ENCODE measurements around the gene IER2.

The IER2 gene

DNA sequence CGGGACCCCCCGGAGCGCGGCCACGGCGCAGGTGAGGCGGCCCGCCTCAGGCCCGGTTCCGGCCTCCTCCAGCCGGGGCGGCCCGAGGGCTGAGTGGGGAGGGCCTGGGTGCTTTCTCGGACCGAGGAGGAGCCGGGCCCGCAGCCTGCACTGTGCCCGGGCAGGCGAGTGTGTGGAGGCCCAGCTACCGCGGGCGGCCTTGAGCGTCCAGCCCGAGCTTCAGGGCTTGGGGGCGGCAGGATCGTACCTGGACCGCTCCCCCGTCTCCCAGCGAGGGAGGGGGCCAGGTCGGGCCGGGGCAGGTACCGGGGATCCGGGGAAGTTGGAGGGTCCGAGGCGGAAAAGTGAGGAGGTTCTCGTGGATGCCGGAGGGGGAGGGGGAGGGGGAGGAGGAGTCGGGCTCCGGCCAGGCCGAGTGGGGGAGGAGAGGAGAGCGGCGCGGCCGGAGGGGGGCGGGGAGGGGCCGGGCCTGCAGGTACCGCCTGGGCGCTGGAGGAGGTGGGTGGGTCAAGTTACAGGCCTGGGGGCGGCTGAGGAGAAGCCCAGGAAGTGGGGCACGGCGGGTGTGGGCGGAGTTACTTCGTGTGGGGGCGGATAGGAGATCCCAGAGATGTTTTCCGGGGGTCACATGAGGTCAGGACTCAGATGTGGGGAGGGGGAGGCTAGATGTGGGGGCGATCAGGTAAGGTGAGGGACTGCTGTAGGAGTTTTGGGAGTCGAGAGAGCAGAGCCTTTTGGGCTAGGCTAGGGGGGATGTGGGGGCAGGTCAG lies 31.6 kb upstream of the IER2 start:
- DNase-seq (ENCODE audit: low read depth): no peak

DNA sequence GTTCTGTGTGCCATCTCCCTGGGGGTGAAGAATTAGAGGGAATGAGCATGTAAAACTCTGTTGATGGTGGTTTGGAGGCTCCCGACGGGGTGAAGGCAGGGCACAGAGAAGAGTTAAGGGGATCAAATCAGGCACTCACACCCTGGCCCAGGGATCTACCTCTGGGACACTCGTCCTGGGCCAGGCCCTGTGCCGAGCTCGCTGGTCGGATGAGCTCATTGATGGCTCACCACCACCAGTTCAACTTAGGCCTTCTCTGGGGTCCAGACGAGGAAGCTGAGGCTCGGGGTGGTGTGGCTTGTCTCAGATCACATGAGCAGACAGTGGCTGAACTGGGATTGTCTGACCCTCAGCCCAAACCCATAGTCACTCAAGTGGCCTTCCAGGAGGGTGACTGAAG lies 30.6 kb upstream of the IER2 start:
- DNase-seq (ENCODE audit: low read depth): no peak

DNA sequence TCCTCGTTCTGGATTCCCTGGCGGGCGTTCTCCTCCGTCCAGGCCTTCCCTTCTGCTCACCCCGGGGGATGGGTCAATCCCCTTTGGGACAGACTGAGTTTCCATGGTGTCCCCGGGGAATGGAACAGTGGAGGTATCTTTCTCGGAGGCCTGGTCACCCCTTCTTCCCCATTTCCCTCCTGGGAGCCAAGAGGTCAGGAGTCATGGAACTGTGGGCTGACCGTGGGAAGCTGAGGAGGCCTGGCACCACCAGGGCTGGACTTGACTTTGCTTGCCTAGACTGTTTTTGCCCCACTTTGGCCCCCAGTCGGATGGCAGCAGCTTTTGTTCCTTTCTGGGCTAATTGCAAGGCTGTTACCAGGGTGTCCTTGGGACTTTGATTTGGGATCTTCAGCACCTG lies 30.2 kb upstream of the IER2 start:
- DNase-seq (ENCODE audit: low read depth): no peak

GRCh38 chr19:13120817-13121216 lies 29.4 kb upstream of the IER2 start:
- no peak for DNase-seq (ENCODE audit: low read depth)

DNA sequence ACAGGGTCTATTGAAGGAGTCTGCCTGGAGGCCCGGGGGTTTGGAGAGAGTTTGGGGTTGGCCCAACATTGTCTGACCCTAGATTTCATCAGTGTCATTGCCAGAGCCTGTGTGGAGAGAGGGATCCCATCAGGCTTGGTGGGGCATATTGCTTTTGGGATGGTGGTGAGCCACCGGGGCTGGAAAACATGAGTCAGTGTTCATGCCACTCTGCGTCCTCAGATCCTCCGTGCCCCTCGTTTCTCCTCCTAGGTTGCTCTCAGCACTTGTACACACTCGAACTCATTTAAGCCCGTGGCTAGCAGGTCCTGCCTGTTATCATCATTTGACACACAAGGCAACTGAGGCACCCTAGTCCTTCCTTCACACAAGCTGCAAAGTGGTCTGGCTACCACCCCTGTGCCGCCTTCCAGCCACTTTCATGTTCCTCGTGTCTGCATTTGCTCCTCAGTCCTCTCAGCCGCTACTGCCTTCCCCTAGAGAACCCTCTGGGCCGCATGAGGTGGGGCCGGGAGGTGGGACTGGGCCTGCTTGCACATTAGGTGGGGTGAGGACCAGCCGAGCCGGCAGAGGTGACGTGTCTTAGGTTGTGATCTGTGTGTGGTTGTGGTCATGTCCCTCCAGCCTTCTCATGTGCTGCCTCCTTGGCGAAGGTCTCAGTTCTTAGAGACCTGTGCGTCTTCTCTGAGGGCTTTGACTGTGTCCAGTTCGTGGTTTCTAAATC lies 28.5 kb upstream of the IER2 start:
- no peak for DNase-seq (ENCODE audit: low read depth)

GRCh38 chr19:13122275-13122878 lies 27.8 kb upstream of the IER2 start:
- DNase-seq (ENCODE audit: low read depth): no peak

DNA sequence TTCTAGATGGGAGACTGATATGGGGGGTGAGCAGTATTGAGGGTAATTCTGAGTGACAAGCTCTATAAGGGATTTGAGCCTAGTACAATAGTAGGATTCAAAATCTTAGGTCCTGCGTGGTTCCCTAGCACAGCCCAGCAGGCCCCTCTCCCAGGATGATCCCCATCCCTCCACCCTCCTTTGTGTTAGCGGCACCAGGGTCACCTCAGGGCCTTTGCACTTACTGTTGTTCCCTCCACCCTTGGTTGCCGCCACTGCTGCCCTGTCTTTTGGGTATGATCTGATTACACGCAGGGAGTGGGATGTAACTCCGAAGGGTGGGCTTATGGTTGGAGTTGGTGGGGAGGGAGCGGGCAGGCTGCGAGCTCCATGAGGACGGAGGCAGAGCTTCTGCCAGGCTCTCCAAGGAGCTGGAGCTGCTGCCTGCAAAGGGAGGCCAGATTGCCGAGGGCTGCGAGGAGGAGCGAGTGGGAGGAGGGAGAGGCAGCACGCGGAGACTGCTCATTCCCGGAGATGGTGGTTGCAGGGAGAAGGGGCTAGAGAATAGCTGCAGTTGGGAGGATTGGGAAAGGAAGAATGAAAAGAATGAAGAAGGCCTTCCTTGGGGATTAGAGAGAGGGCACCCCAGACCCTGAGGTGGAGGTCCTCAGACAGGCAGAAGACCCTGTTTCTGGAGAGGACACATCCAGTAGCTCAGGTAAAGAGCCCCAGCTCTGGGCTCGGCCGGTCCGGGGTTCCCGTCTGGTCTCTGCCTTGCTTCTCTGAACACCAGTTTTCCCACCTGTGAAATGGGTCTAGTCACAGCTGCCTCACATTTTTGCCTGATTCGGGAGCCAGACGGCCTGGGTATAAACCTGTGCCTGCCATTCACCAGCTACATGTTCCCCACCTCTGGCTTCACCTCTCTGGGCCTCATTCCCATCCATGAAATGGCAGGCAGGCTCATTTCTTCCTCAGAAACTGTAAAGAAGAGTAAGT lies 26.9 kb upstream of the IER2 start:
- no peak for DNase-seq (ENCODE audit: low read depth)

DNA sequence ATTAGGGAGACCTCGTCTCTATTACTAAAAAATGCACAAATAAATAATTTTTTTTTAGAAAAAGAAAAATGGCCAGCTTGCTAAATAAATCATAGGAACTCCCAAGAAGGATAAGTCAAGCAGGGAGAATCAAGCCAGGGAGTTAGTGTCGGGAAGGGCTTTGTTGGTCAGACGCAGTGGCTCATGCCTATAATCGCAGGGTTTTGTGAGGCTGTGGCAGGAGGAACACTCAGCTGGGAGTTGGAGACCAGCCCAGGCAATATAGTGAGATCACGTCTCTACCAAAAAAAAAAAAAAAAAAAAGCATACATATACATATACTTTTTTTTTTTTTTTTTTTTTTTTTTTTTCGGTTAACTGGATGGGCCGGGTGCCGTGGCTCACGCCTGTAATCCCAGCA lies 23.2 kb upstream of the IER2 start:
- no peak for DNase-seq (ENCODE audit: low read depth)

GRCh38 chr19:13127811-13128575 lies 22.2 kb upstream of the IER2 start:
- DNase-seq (ENCODE audit: low read depth): no peak

GRCh38 chr19:13128583-13128982 lies 21.6 kb upstream of the IER2 start:
- no peak for DNase-seq (ENCODE audit: low read depth)

DNA sequence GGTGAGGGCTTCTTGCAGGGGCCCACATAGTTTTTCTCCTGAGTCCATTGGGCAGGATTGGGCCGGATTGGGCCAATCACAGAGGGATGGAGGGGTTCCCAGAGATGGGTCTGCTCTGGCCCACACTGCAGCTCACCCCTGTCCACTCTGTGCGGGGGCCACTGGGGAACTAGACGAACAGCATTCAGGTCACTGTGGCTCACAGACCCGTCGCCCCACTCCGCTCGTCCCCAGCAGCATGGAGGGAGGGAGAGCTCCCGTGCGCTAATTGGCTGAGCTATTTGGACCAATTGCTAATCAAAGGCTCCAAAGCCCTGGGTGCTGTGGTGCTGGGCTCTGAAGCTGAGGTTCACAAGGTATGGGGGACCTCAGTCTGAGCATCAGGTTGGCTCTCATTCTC lies 20.8 kb upstream of the IER2 start:
- no peak for DNase-seq (ENCODE audit: low read depth)

DNA sequence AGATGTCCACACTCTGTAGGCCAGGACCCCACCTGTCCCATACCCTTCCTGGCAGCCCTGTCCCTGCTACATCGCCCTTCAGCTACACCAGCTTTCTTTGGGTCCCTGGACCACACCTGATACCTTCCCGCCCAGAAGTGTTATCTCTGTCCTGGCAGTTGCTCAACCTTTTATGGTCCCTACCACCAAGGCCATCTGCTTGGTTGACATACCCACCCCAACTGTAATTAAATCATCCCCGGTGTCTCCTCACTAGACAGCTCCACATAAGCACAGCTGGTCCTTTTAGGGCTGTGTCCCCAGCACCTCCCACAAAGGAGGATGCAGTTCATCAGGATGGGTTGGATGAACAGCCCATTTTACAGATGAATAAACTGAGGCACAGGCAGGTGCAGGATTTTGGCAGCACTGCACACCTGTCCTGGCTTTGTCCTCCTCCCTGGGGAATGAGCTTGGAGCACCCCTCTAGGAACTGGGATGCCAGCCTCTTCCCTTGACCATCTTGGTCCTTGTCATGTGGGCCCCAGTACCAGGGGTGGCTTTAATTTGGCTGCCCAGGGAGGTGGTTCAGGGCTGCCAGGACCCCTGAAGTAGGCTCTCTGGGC lies 19.2 kb upstream of the IER2 start:
- no peak for DNase-seq (ENCODE audit: low read depth)

DNA sequence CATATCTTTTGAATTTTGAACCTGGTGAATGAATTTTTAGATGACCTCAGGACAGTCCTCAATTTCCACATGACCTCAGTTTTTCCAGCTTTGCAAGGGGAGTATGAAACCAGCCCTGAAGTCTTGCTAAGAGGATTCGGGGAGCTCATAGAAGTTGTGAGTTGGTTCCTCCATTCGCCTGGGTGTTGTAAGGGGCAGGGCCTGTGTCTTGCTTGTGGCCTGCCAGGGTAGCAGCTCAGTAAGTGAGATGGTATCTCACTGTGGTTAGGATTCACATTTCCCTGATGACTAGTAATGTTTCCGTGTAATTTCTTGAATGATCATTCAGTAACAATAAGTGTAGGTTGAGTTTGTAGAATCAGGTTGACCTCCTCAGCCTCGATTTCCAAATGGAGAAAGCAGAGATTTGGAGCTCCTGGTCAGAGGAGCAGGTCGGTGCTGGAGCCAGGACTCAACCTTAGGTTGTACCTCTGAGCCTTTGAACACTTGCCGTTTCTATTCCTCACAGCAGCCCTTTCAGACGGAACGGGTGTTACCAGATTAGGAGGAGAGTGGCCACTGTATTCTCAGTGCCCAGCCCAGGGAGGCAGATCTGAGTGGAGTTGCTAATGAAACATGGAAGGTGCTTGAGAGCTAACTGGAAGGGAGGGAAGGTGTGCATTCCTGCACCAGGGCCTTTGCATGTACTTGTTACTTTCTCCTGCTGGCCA lies 17.6 kb upstream of the IER2 start:
- no peak for DNase-seq (ENCODE audit: low read depth)

- no peak for DNase-seq (ENCODE audit: low read depth)
These were observed 16.9 kb upstream of the IER2 start for GRCh38 chr19:13133241-13133870.

- DNase-seq (ENCODE audit: low read depth): no peak
These were observed 15.6 kb upstream of the IER2 start for GRCh38 chr19:13134626-13135025.

GRCh38 chr19:13135068-13136062 lies 14.8 kb upstream of the IER2 start:
- no peak for DNase-seq (ENCODE audit: low read depth)

DNA sequence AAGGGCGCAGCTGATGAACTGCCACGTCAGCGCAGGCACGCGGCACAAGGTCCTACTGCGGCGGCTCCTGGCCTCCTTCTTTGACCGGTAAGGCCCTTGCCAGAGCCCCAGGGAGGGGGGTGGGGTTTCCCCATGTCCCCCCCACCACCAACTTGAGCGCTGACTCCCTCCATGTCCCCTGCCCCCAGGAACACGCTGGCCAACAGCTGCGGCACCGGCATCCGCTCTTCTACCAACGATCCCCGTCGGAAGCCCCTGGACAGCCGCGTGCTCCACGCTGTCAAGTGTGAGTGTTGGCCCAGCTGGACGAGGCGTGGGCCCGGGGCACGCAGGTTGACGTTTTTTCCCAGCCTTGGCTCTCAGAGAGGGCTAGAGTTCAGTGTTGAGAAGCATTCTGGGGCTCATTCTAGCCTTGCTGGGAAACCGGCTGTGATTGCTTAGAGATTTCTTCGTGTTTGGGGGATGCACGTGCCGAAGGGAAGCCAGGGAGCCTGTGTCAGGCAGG lies 12.9 kb upstream of the IER2 start:
- DNase-seq (ENCODE audit: low read depth): no peak

DNA sequence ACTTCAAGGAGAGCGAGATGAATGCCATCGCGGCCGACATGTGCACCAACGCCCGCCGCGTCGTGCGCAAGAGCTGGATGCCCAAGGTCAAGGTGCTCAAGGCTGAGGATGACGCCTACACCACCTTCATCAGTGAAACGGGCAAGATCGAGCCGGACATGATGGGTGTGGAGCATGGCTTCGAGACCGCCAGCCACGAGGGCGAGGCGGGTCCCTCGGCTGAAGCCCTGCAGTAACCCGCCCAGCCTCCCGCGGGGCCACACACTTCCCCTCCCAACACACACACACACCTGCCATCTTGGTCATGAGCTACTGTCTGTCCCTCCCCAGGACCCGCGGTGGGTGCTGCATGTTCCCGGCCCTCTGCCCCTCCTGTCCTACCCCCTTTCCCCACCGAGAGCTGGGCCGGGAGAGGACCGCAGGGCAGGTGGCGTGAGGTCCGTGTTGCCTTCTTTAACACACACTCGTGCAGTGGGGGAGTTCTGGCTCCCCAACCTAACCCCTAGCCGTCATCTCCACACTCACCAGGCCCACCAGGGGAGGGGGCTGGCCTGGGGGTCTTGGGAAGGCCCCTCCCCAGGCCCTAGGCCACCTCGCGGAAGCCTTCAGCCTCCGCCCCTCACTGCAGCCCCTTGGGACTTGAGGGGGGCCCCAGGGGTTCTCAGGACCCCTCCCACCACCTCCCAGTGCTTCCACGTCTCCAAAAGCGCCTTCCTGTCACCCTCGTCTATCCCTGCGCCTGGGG lies 11.9 kb upstream of the IER2 start:
- no peak for DNase-seq (ENCODE audit: low read depth)

All from fibroblast of the conjunctiva (primary cell).